Right lobe of liver (tissue), 4 donors: Measurements from ENCODE around the gene ZNF365.

ENCODE experiments used
- POLR2A ChIP-seq: fragments of 450-650 bp; IDR thresholded peaks from one replicate; pipeline ENCODE4 v1.6.1; 2017; ENCODE audit warnings: antibody characterized with exemption, mild to moderate bottlenecking
- TF ChIP-seq, protein P1 (sequence below), 4 donors: fragments of 200-600 bp in 3 of 4; fragments of 450-650 bp in 1 of 4; IDR thresholded peaks; one replicate each; pipeline versions ENCODE4 v1.5.1 to v1.8.0; 2016 to 2022; ENCODE audit warnings: antibody characterized with exemption in 4 of 4, mild to moderate bottlenecking in 2 of 4
- donor health status: DM: no; HTN: no; CAD: no.
- donor health status: DM: no; HTN: no; CAD: no.
- donor health status: DM: no; HTN: yes; CAD: no.

DNA sequence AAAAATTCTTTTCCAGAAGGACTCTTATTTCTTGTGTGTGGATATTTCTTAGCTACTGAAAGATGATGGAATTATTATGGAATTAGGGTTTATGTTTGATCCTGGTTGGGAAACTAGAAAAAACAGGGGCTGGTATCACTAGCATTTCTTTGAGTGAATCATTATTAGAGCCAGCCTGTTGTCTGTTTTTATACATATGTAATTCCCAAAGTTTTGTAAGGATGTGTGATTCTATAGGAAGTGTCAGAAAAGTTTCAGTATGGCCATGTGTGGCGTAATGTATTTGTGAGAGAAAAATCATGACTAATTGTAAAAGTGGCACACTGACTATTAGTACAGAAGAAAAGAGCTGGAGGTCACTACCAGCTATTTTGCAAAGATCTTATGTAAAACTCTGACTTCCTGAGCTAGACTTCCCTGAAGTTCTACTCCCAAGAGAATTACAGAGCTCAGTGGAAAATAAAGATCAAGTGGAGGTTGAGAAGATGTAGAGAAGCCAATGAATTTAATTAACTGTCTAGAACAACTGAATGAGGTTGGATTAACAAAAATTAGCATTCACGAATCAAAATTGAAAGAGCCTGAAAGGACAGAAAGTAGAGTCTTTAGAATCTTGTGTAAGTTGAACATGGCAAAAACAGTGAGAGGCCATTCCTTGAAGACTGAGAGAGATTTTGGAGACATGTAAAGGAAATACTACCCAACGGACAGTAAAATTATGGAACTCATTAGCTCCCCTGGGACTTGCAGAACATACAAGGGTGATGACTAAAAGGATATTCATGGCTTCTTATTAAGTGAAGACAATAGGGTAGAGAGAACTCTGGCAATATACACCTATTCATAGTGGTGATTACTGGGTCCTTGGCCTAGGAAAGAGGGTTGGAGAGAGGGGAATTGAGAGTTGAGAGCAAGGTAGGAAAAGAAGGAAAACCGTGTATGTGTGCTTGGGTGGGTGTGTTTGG, 12.5 kb downstream of the ZNF365 start:
- TF ChIP-seq, protein P1, sequence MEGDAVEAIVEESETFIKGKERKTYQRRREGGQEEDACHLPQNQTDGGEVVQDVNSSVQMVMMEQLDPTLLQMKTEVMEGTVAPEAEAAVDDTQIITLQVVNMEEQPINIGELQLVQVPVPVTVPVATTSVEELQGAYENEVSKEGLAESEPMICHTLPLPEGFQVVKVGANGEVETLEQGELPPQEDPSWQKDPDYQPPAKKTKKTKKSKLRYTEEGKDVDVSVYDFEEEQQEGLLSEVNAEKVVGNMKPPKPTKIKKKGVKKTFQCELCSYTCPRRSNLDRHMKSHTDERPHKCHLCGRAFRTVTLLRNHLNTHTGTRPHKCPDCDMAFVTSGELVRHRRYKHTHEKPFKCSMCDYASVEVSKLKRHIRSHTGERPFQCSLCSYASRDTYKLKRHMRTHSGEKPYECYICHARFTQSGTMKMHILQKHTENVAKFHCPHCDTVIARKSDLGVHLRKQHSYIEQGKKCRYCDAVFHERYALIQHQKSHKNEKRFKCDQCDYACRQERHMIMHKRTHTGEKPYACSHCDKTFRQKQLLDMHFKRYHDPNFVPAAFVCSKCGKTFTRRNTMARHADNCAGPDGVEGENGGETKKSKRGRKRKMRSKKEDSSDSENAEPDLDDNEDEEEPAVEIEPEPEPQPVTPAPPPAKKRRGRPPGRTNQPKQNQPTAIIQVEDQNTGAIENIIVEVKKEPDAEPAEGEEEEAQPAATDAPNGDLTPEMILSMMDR (IDR thresholded peaks at IDR 0.05), result no peak
- TF ChIP-seq POLR2A, result no peak
